ENCODE data around the gene PACS1. TPM values are rescaled to one million over a fixed set of nuclear protein-coding genes. Genes with fewer than 3 reads are reported as not detected.
A peak's percentile ranks its signal among the peaks of the same experiment; 100 is the strongest.
"Not testable (repeated sequence)": the region's sequence is repeated elsewhere in the genome, so short reads cannot be mapped to it uniquely, and the experiment has no call there.

The PACS1 gene
- total RNA-seq, 1 donor from 2014 or later: 30.6 TPM

GRCh38 chr11:66248903-66249302 is 178.8 kb downstream of the PACS1 start:
- Mint-ChIP-seq H3K9me3 (ENCODE audit: unreplicated experiment) (peaks cover 4% of the 10 kb centered on the region), H3K27ac (ENCODE audit: unreplicated experiment) (no peak overlapping the region), H3K27me3 (ENCODE audit: unreplicated experiment) (peaks cover 12% of the 10 kb centered on the region), H3K36me3 (ENCODE audit: unreplicated experiment) (peaks cover 10% of the 10 kb centered on the region), H3K4me1 (ENCODE audit: low read depth, unreplicated experiment) (peaks cover 16% of the 10 kb centered on the region), H3K4me3 (ENCODE audit: unreplicated experiment) (no peak overlapping the region)
- no peak for DNase-seq
- TF ChIP-seq, protein P1, sequence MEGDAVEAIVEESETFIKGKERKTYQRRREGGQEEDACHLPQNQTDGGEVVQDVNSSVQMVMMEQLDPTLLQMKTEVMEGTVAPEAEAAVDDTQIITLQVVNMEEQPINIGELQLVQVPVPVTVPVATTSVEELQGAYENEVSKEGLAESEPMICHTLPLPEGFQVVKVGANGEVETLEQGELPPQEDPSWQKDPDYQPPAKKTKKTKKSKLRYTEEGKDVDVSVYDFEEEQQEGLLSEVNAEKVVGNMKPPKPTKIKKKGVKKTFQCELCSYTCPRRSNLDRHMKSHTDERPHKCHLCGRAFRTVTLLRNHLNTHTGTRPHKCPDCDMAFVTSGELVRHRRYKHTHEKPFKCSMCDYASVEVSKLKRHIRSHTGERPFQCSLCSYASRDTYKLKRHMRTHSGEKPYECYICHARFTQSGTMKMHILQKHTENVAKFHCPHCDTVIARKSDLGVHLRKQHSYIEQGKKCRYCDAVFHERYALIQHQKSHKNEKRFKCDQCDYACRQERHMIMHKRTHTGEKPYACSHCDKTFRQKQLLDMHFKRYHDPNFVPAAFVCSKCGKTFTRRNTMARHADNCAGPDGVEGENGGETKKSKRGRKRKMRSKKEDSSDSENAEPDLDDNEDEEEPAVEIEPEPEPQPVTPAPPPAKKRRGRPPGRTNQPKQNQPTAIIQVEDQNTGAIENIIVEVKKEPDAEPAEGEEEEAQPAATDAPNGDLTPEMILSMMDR (IDR thresholded peaks at IDR 0.05; ENCODE audit: partially characterized antibody, unreplicated experiment): no peak

DNA sequence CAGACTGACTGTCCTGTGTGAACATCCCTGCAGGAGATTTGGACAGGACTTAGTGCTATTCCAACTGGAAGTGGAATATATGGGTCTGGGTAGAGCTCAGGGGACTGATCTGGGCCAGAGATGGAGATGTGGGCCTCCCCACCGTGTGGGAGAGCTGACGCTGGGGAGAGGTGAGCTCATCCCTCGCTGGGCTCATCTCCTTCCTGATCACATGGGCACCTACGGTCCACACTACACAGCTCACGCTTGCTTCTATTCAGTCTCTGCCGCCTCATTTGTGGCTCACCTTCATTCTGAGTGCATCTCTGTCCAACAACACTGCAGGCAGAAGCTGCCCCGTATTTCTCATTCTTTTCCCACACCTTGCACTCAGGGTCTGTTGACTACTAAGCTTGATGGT is 181.7 kb downstream of the PACS1 start:
- TF ChIP-seq, protein P1 (IDR thresholded peaks at IDR 0.05; ENCODE audit: partially characterized antibody, unreplicated experiment): no peak
- H3K27me3 Mint-ChIP-seq (ENCODE audit: unreplicated experiment): peaks cover 9% of the 10 kb centered on the region
- no peak overlapping the region for H3K27ac Mint-ChIP-seq (ENCODE audit: unreplicated experiment)
- H3K4me1 Mint-ChIP-seq (ENCODE audit: low read depth, unreplicated experiment): peaks cover 16% of the 10 kb centered on the region
- no peak overlapping the region for H3K4me3 Mint-ChIP-seq (ENCODE audit: unreplicated experiment)
- H3K9me3 Mint-ChIP-seq (ENCODE audit: unreplicated experiment): peaks cover 4% of the 10 kb centered on the region
- no peak for DNase-seq
- peaks cover 10% of the 10 kb centered on the region for H3K36me3 Mint-ChIP-seq (ENCODE audit: unreplicated experiment)

DNA sequence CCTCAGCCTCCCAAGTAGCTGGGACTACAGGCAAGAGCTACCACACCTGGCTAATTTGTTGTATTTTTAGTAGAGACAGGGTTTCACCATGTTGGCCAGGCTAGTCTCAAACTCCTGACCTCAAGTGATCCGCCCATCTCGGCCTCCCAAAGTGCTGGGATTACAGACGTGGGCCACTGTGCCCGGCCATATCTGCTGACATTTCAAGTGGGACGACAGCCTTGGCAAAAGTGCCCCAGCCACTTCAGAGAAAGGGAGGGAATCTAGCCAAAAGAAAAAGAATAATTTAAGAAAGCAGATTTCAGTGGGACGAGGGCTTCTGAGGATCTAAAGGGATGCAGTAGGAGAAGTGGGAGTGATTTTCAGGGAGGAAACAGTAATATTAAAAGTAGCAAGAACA is 183.0 kb downstream of the PACS1 start:
- peak overlapping the region; percentile 93 for H3K27ac Mint-ChIP-seq (ENCODE audit: unreplicated experiment)
- H3K4me1 Mint-ChIP-seq (ENCODE audit: low read depth, unreplicated experiment): peaks cover 16% of the 10 kb centered on the region
- not testable (repeated sequence) for H3K9me3 Mint-ChIP-seq (ENCODE audit: unreplicated experiment); DNase-seq
- peaks cover 10% of the 10 kb centered on the region for H3K36me3 Mint-ChIP-seq (ENCODE audit: unreplicated experiment)
- H3K27me3 Mint-ChIP-seq (ENCODE audit: unreplicated experiment): peaks cover 10% of the 10 kb centered on the region
- H3K4me3 Mint-ChIP-seq (ENCODE audit: unreplicated experiment): peak overlapping the region; percentile 78

DNA sequence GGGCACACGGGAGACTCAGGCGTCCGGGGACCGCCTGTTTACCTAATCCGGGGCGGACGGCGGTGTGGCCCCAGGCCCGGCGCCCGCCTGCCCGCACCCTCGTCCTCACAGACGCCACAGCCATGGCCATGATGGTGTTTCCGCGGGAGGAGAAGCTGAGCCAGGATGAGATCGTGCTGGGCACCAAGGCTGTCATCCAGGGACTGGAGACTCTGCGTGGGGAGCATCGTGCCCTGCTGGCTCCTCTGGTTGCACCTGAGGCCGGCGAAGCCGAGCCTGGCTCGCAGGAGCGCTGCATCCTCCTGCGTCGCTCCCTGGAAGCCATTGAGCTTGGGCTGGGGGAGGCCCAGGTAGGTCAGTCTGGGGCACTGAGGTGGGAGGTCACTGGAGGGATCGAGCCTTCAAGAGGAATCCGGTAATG is 188.4 kb downstream of the PACS1 start:
- TF ChIP-seq, protein P1 (IDR thresholded peaks at IDR 0.05; ENCODE audit: partially characterized antibody, unreplicated experiment): no peak
- H3K36me3 Mint-ChIP-seq (ENCODE audit: unreplicated experiment): peaks cover 8% of the 10 kb centered on the region
- peaks cover 14% of the 10 kb centered on the region for H3K27me3 Mint-ChIP-seq (ENCODE audit: unreplicated experiment)
- peaks cover 15% of the 10 kb centered on the region for H3K4me1 Mint-ChIP-seq (ENCODE audit: low read depth, unreplicated experiment)
- H3K9me3 Mint-ChIP-seq (ENCODE audit: unreplicated experiment): peaks cover 7% of the 10 kb centered on the region
- DNase-seq: no peak
- H3K27ac Mint-ChIP-seq (ENCODE audit: unreplicated experiment): no peak overlapping the region
- H3K4me3 Mint-ChIP-seq (ENCODE audit: unreplicated experiment): peak overlapping the region; percentile 79

GRCh38 chr11:66259225-66259624 is 189.2 kb downstream of the PACS1 start:
- peaks cover 8% of the 10 kb centered on the region for H3K9me3 Mint-ChIP-seq (ENCODE audit: unreplicated experiment)
- no peak for DNase-seq
- H3K4me1 Mint-ChIP-seq (ENCODE audit: low read depth, unreplicated experiment): peaks cover 13% of the 10 kb centered on the region
- H3K36me3 Mint-ChIP-seq (ENCODE audit: unreplicated experiment): peaks cover 8% of the 10 kb centered on the region
- H3K4me3 Mint-ChIP-seq (ENCODE audit: unreplicated experiment): peak overlapping the region; percentile 79
- H3K27me3 Mint-ChIP-seq (ENCODE audit: unreplicated experiment): peaks cover 14% of the 10 kb centered on the region
- H3K27ac Mint-ChIP-seq (ENCODE audit: unreplicated experiment): peak overlapping the region; percentile 66
- TF ChIP-seq, protein P1 (IDR thresholded peaks at IDR 0.05; ENCODE audit: partially characterized antibody, unreplicated experiment): no peak

Measured in glutamatergic neuron (in vitro differentiated cells).